ENCODE measurements around the gene MON1B.
"Not testable (repeated sequence)": the region's sequence is repeated elsewhere in the genome, so short reads cannot be mapped to it uniquely, and the experiment has no call there.

Gene MON1B

GRCh38 chr16:77234611-77235010 lies 43.6 kb downstream of the MON1B start:
- H3K4me3 ChIP-seq (ENCODE audit: insufficient read depth, low read depth, low read length): no peak overlapping the region
- WGBS, 2 experiments: 62 to 68% methylated on average over 11 of the region's 11 CpGs

GRCh38 chr16:77236063-77236511 lies 45.1 kb downstream of the MON1B start:
- WGBS, 2 experiments: 5 to 7% methylated on average over 21 of the region's 21 CpGs
- Histone ChIP-seq H3K4me3 (ENCODE audit: insufficient read depth, low read depth, low read length) (no peak overlapping the region), H3K27me3 (ENCODE audit: control insufficient read depth, insufficient read depth, low read length, poor library complexity, severe bottlenecking) (peaks cover 6% of the 10 kb centered on the region), H3K4me1 (ENCODE audit: control insufficient read depth, insufficient read depth, low read length) (no peaks in the 10 kb centered on the region), H3K9me3 (ENCODE audit: control insufficient read depth, low read length) (no peaks in the 10 kb centered on the region), H3K36me3 (ENCODE audit: control insufficient read depth, insufficient read depth, low read length) (no peaks in the 10 kb centered on the region), H3K27ac (ENCODE audit: insufficient read depth, low read depth, low read length, poor library complexity, severe bottlenecking) (no peak overlapping the region)

More at GRCh38 chr16:77234611-77235010, 43.6 kb downstream of the MON1B start:
- Histone ChIP-seq H3K36me3 (ENCODE audit: control insufficient read depth, insufficient read depth, low read length) (no peaks in the 10 kb centered on the region), H3K27me3 (ENCODE audit: control insufficient read depth, insufficient read depth, low read length, poor library complexity, severe bottlenecking) (peaks cover 6% of the 10 kb centered on the region), H3K9me3 (ENCODE audit: control insufficient read depth, low read length) (no peaks in the 10 kb centered on the region), H3K27ac (ENCODE audit: insufficient read depth, low read depth, low read length, poor library complexity, severe bottlenecking) (no peak overlapping the region), H3K4me1 (ENCODE audit: control insufficient read depth, insufficient read depth, low read length) (no peaks in the 10 kb centered on the region)

GRCh38 chr16:77238593-77238992 lies 47.6 kb downstream of the MON1B start:
- no peaks in the 10 kb centered on the region for H3K9me3 ChIP-seq (ENCODE audit: control insufficient read depth, low read length)
- no peaks in the 10 kb centered on the region for H3K4me1 ChIP-seq (ENCODE audit: control insufficient read depth, insufficient read depth, low read length)
- 90 to 97% methylated on average over 5 of the region's 5 CpGs for WGBS, 2 experiments
- peaks cover 6% of the 10 kb centered on the region for H3K27me3 ChIP-seq (ENCODE audit: control insufficient read depth, insufficient read depth, low read length, poor library complexity, severe bottlenecking)
- no peak overlapping the region for H3K27ac ChIP-seq (ENCODE audit: insufficient read depth, low read depth, low read length, poor library complexity, severe bottlenecking)
- H3K36me3 ChIP-seq (ENCODE audit: control insufficient read depth, insufficient read depth, low read length): no peaks in the 10 kb centered on the region
- H3K4me3 ChIP-seq (ENCODE audit: insufficient read depth, low read depth, low read length): no peak overlapping the region

- 88 to 95% methylated on average over 5 of the region's 5 CpGs for WGBS, 2 experiments
- H3K36me3 ChIP-seq (ENCODE audit: control insufficient read depth, insufficient read depth, low read length); H3K9me3 ChIP-seq (ENCODE audit: control insufficient read depth, low read length); H3K27ac ChIP-seq (ENCODE audit: insufficient read depth, low read depth, low read length, poor library complexity, severe bottlenecking); H3K27me3 ChIP-seq (ENCODE audit: control insufficient read depth, insufficient read depth, low read length, poor library complexity, severe bottlenecking); H3K4me3 ChIP-seq (ENCODE audit: insufficient read depth, low read depth, low read length); H3K4me1 ChIP-seq (ENCODE audit: control insufficient read depth, insufficient read depth, low read length): not testable (repeated sequence)
These were observed 51.5 kb downstream of the MON1B start for GRCh38 chr16:77242471-77242870.

GRCh38 chr16:77246150-77246549 lies 55.2 kb downstream of the MON1B start:
- H3K36me3 ChIP-seq (ENCODE audit: control insufficient read depth, insufficient read depth, low read length): no peaks in the 10 kb centered on the region
- no peak overlapping the region for H3K27ac ChIP-seq (ENCODE audit: insufficient read depth, low read depth, low read length, poor library complexity, severe bottlenecking)
- no peaks in the 10 kb centered on the region for H3K4me1 ChIP-seq (ENCODE audit: control insufficient read depth, insufficient read depth, low read length)
- WGBS, 2 experiments: 96 to 97% methylated on average over 2 of the region's 2 CpGs
- H3K9me3 ChIP-seq (ENCODE audit: control insufficient read depth, low read length): no peaks in the 10 kb centered on the region
- no peak overlapping the region for H3K4me3 ChIP-seq (ENCODE audit: insufficient read depth, low read depth, low read length)
- no peaks in the 10 kb centered on the region for H3K27me3 ChIP-seq (ENCODE audit: control insufficient read depth, insufficient read depth, low read length, poor library complexity, severe bottlenecking)

GRCh38 chr16:77250400-77250799 lies 59.4 kb downstream of the MON1B start:
- Histone ChIP-seq H3K4me1 (ENCODE audit: control insufficient read depth, insufficient read depth, low read length) (no peaks in the 10 kb centered on the region), H3K36me3 (ENCODE audit: control insufficient read depth, insufficient read depth, low read length) (no peaks in the 10 kb centered on the region), H3K27me3 (ENCODE audit: control insufficient read depth, insufficient read depth, low read length, poor library complexity, severe bottlenecking) (no peaks in the 10 kb centered on the region), H3K4me3 (ENCODE audit: insufficient read depth, low read depth, low read length) (no peak overlapping the region), H3K9me3 (ENCODE audit: control insufficient read depth, low read length) (no peaks in the 10 kb centered on the region), H3K27ac (ENCODE audit: insufficient read depth, low read depth, low read length, poor library complexity, severe bottlenecking) (no peak overlapping the region)
- WGBS, 2 experiments: 97 to 98% methylated on average over 4 of the region's 4 CpGs
